Lower leg skin (tissue), 3 donors: ENCODE measurements around the gene RPRD1B.

Experiments
- CTCF ChIP-seq, 3 donors: fragments of 450-650 bp; IDR thresholded peaks; one replicate each; pipeline ENCODE4 v1.5.1; 2016; ENCODE audit warnings: antibody characterized with exemption in 3 of 3, mild to moderate bottlenecking in 3 of 3, moderate library complexity in 2 of 3
- POLR2A ChIP-seq, 2 donors: fragments of 450-650 bp; IDR thresholded peaks; one replicate each; pipeline ENCODE4 v1.6.1; 2016 to 2017; ENCODE audit warnings: antibody characterized with exemption in 2 of 2, mild to moderate bottlenecking in 1 of 2, moderate library complexity in 1 of 2

GRCh38 chr20:38123021-38123587, 89.6 kb downstream of the RPRD1B start:
- no peak for TF ChIP-seq CTCF (IDR thresholded peaks at IDR 0.05)
- no peak for TF ChIP-seq POLR2A (IDR thresholded peaks at IDR 0.05)
